ENCODE measurements around the gene IL4R. TPM values are rescaled to one million over a fixed set of nuclear protein-coding genes. Genes with fewer than 3 reads are reported as not detected.

Gene IL4R
- total RNA-seq, 4 donors from 2014 or later = 84.9 to 97.9 (median 89.8) TPM

- Histone ChIP-seq H3K27me3 (no peaks in the 10 kb centered on the region), H3K9me3 (no peaks in the 10 kb centered on the region), H3K36me3 (peaks cover 0 to 7% (median 0%) of the 10 kb centered on the region in 3 donors), H3K27ac (peak overlapping the region; percentile 97 to 100 (median 99)), H3K4me1 (peaks cover 54 to 71% (median 56%) of the 10 kb centered on the region in 3 donors), H3K4me3 (peak overlapping the region; percentile 79 to 98 (median 88))
- intact Hi-C loops (cut with DNase I) = no loop called here
- TF ChIP-seq POLR2A (IDR thresholded peaks at IDR 0.05) (peak in 1 of 4 donors; percentile 18), CTCF (IDR thresholded peaks at IDR 0.05) (peak in 1 of 6 experiments; percentile 4)
- no peak for DNase-seq
- WGBS, 2 donors = 3 to 14% methylated on average over 6 to 7 of the region's 9 CpGs
These were observed 1.7 kb downstream of the IL4R start for GRCh38 chr16:27315333-27316037.

- H3K4me1 ChIP-seq = peaks cover 61 to 78% (median 63%) of the 10 kb centered on the region in 3 donors
- intact Hi-C loops (cut with DNase I) = no loop called here
- H3K27me3 ChIP-seq = no peaks in the 10 kb centered on the region
- H3K9me3 ChIP-seq = no peaks in the 10 kb centered on the region
- no peak for DNase-seq
- WGBS, 2 donors = 36 to 37% methylated on average over 8 of the region's 8 CpGs
- peak overlapping the region; percentile 79 to 98 (median 88) for H3K4me3 ChIP-seq
- no peak for TF ChIP-seq CTCF (IDR thresholded peaks at IDR 0.05)
- TF ChIP-seq POLR2A (IDR thresholded peaks at IDR 0.05) = no peak
- H3K27ac ChIP-seq = peak overlapping the region; percentile 97 to 100 (median 99)
- peaks cover 0 to 7% (median 0%) of the 10 kb centered on the region in 3 donors for H3K36me3 ChIP-seq
These were observed 2.4 kb downstream of the IL4R start for GRCh38 chr16:27316038-27316680.

- H3K4me1 ChIP-seq = peaks cover 65 to 90% (median 71%) of the 10 kb centered on the region in 3 donors
- H3K36me3 ChIP-seq = peaks cover 0 to 7% (median 0%) of the 10 kb centered on the region in 3 donors
- H3K9me3 ChIP-seq = no peaks in the 10 kb centered on the region
- H3K27ac ChIP-seq = peak overlapping the region; percentile 97 to 100 (median 99)
- no peaks in the 10 kb centered on the region for H3K27me3 ChIP-seq
- H3K4me3 ChIP-seq = peak overlapping the region in 3 of 4 donors; percentile 22 to 98 (median 83)
- no peak for DNase-seq
- intact Hi-C loops (cut with DNase I) = no loop called here
- WGBS, 2 donors = 34 to 38% methylated on average over 2 to 6 of the region's 7 CpGs
- TF ChIP-seq CTCF (IDR thresholded peaks at IDR 0.05) = no peak
- TF ChIP-seq POLR2A (IDR thresholded peaks at IDR 0.05) = no peak
These were observed 3.5 kb downstream of the IL4R start for GRCh38 chr16:27317320-27317719.

GRCh38 chr16:27317738-27318391, 4.1 kb downstream of the IL4R start:
- H3K4me1 ChIP-seq = peaks cover 71 to 92% (median 76%) of the 10 kb centered on the region in 3 donors
- intact Hi-C loops (cut with DNase I) = no loop called here
- TF ChIP-seq CTCF (IDR thresholded peaks at IDR 0.05) (no peak), POLR2A (IDR thresholded peaks at IDR 0.05) (no peak)

More at GRCh38 chr16:27317738-27318391, 4.1 kb downstream of the IL4R start:
- H3K9me3 ChIP-seq = no peaks in the 10 kb centered on the region
- peaks cover 0 to 7% (median 0%) of the 10 kb centered on the region in 3 donors for H3K36me3 ChIP-seq
- peak overlapping the region in 3 of 4 donors; percentile 22 to 98 (median 83) for H3K4me3 ChIP-seq
- no peaks in the 10 kb centered on the region for H3K27me3 ChIP-seq
- H3K27ac ChIP-seq = peak overlapping the region; percentile 97 to 100 (median 99)
- no peak for DNase-seq
- WGBS, 2 donors = 26 to 41% methylated on average over 10 of the region's 10 CpGs
